Hepatocyte (in vitro differentiated cells): ENCODE measurements around the gene PACS1. TPM values are rescaled to one million over a fixed set of nuclear protein-coding genes. Genes with fewer than 3 reads are reported as not detected.

Experiments
- DNase-seq: peaks from one replicate; pipeline ENCODE4 v3.0.0-alpha.2; 2016; ENCODE audit warnings: low spot score
- H2AFZ ChIP-seq: fragments of 200-600 bp; sonication (generic); 2 replicates; pipeline ENCODE4 v1.6.0; 2016; ENCODE audit warnings: antibody characterized with exemption, mild to moderate bottlenecking
- H3K27ac ChIP-seq: fragments of 200-600 bp; sonication (generic); 2 replicates; pipeline ENCODE4 v1.5.1; 2016; ENCODE audit warnings: mild to moderate bottlenecking
- H3K27me3 ChIP-seq: fragments of 200-600 bp; sonication (generic); 2 replicates; pipeline ENCODE4 v1.6.1; 2016
- H3K36me3 ChIP-seq: fragments of 200-600 bp; sonication (generic); replicated peaks from 2 replicates; pipeline ENCODE4 v1.5.1; 2016; ENCODE audit warnings: low read depth; ENCODE audit not compliant: insufficient read depth
- H3K4me1 ChIP-seq: fragments of 200-600 bp; sonication (generic); 2 replicates; pipeline ENCODE4 v1.5.1; 2016; ENCODE audit warnings: mild to moderate bottlenecking, moderate library complexity; ENCODE audit not compliant: insufficient read depth
- H3K4me2 ChIP-seq: fragments of 200-600 bp; sonication (generic); 2 replicates; pipeline ENCODE4 v1.6.0; 2016
- H3K4me3 ChIP-seq: fragments of 200-600 bp; sonication (generic); 2 replicates; pipeline ENCODE4 v1.5.1; 2016; ENCODE audit warnings: mild to moderate bottlenecking
- H3K79me2 ChIP-seq: fragments of 200-600 bp; sonication (generic); 2 replicates; pipeline ENCODE4 v1.6.0; 2017; ENCODE audit warnings: mild to moderate bottlenecking
- H3K9me2 ChIP-seq: fragments of 200-600 bp; sonication (generic); replicated peaks from 2 replicates; pipeline ENCODE4 v1.6.0; 2017; ENCODE audit warnings: mild to moderate bottlenecking; ENCODE audit not compliant: insufficient read depth
- H3K9me3 ChIP-seq: fragments of 200-600 bp; sonication (generic); 2 replicates; pipeline ENCODE4 v1.5.1; 2016; ENCODE audit warnings: low read depth, mild to moderate bottlenecking
- H4K20me1 ChIP-seq: fragments of 200-600 bp; sonication (generic); 2 replicates; pipeline ENCODE4 v1.6.0; 2016; ENCODE audit warnings: mild to moderate bottlenecking; ENCODE audit not compliant: insufficient read depth, poor library complexity, severe bottlenecking
- EZH2 ChIP-seq: fragments of 200-600 bp; sonication (generic); IDR thresholded peaks from 2 replicates; pipeline ENCODE4 v1.6.1; 2016; ENCODE audit warnings: antibody characterized with exemption, mild to moderate bottlenecking, borderline replicate concordance
- EZH2phosphoT487 ChIP-seq: fragments of 200-600 bp; sonication (generic); IDR thresholded peaks from one replicate; pipeline ENCODE4 v1.6.1; 2018; ENCODE audit warnings: antibody characterized with exemption, mild to moderate bottlenecking, low read depth, moderate library complexity; ENCODE audit not compliant: unreplicated experiment, severe bottlenecking
- WGBS: methylation state at CpG from one replicate; pipeline ENCODE4 v1.1.6; 2016; ENCODE audit warnings: low lambda C conversion rate; ENCODE audit errors: missing lambda C conversion rate; 5-methylcytosine and 5-hydroxymethylcytosine counted together
- polyA plus RNA-seq: library from polyadenylated mRNA; unstranded; fragments of >200 nt; fragmentation: Nextera tagmentation; extraction: Ambion mirVana; gene quantifications from 2 replicates; pipeline ENCODE4 v1.2.1, GENCODE V29; 2016
- total RNA-seq: library from RNA; depleted of rRNA; stranded (reverse); fragments of >200 nt; gene quantifications from 2 replicates; pipeline ENCODE4 v1.2.3, GENCODE V29; 2014
- TF ChIP-seq, protein P1 (sequence below): fragments of 200-600 bp; sonication (generic); IDR thresholded peaks from 2 replicates; pipeline ENCODE4 v1.5.1; 2016; ENCODE audit warnings: antibody characterized with exemption, mild to moderate bottlenecking; ENCODE audit not compliant: poor library complexity

The PACS1 gene
- total and polyA plus RNA-seq, 2 experiments from 2014 or later = 28.2 to 71.5 TPM

- no peak overlapping the region for H3K4me2 ChIP-seq
Measured at GRCh38 chr11:66188580-66188979, 118.5 kb downstream of the PACS1 start.

DNA sequence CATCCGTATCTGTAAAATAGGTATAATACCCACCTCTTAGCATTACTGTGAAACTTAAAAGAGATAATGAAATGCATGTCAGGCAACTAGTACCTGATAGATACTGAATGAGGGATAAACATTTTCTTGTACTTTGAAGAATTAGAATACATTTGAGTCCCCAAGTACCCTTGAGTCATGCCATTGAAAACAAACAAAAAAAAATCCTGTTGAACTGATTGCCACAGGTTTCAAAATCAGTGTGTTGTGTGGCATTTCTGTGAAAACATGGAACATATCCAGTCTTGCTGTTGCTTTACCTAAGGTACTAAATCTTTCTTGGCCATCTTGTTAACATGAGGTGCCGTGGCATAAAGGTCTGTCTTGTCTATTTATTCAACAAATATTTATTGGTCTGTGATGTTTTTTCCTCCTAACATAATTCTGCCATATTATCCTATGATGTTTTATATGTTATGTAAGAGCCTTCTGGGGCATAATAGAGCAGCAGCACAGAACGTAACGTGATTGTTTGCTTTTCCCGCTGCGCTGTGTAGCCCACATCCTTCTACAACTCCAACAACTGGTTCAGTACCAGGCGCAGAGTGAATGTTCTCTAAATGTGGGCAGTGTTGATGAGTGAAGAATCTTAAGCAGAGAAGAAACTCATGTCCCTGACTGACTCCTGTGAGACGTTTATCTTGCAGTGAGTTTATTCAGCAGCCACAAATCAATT, 119.1 kb downstream of the PACS1 start:
- Histone ChIP-seq H3K27me3 (no peaks in the 10 kb centered on the region), H3K9me2 (no peaks in the 10 kb centered on the region), H3K27ac (no peak overlapping the region), H3K79me2 (peaks cover 50% of the 10 kb centered on the region), H3K9me3 (no peaks in the 10 kb centered on the region), H4K20me1 (no peaks in the 10 kb centered on the region), H3K4me2 (peak overlapping the region; percentile 11), H3K36me3 (no peaks in the 10 kb centered on the region), H3K4me1 (peaks cover 15% of the 10 kb centered on the region), H3K4me3 (no peak overlapping the region), H2AFZ (no peak overlapping the region)
- TF ChIP-seq, protein P1, sequence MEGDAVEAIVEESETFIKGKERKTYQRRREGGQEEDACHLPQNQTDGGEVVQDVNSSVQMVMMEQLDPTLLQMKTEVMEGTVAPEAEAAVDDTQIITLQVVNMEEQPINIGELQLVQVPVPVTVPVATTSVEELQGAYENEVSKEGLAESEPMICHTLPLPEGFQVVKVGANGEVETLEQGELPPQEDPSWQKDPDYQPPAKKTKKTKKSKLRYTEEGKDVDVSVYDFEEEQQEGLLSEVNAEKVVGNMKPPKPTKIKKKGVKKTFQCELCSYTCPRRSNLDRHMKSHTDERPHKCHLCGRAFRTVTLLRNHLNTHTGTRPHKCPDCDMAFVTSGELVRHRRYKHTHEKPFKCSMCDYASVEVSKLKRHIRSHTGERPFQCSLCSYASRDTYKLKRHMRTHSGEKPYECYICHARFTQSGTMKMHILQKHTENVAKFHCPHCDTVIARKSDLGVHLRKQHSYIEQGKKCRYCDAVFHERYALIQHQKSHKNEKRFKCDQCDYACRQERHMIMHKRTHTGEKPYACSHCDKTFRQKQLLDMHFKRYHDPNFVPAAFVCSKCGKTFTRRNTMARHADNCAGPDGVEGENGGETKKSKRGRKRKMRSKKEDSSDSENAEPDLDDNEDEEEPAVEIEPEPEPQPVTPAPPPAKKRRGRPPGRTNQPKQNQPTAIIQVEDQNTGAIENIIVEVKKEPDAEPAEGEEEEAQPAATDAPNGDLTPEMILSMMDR = no peak
- no peak for TF ChIP-seq EZH2phosphoT487
- no peak for TF ChIP-seq EZH2
- WGBS = 72% methylated on average over 8 of the region's 8 CpGs
- DNase-seq = no peak

More at GRCh38 chr11:66188580-66188979, 118.5 kb downstream of the PACS1 start:
- H2AFZ ChIP-seq = no peak overlapping the region
- H3K9me3 ChIP-seq = no peaks in the 10 kb centered on the region
- TF ChIP-seq EZH2phosphoT487 (no peak), EZH2 (no peak)
- TF ChIP-seq, protein P1 = no peak
- DNase-seq = peak; percentile 10
- H4K20me1 ChIP-seq = no peaks in the 10 kb centered on the region
- H3K27me3 ChIP-seq = no peaks in the 10 kb centered on the region
- H3K79me2 ChIP-seq = peaks cover 54% of the 10 kb centered on the region
- H3K4me3 ChIP-seq = no peak overlapping the region
- 79% methylated on average over 3 of the region's 3 CpGs for WGBS
- H3K36me3 ChIP-seq = no peaks in the 10 kb centered on the region
- H3K4me1 ChIP-seq = peaks cover 15% of the 10 kb centered on the region
- H3K9me2 ChIP-seq = no peaks in the 10 kb centered on the region
- no peak overlapping the region for H3K27ac ChIP-seq

- no peak overlapping the region for H3K4me2 ChIP-seq
- H3K9me2 ChIP-seq = no peaks in the 10 kb centered on the region
- 79% methylated on average over 6 of the region's 6 CpGs for WGBS
- H3K4me1 ChIP-seq = peaks cover 15% of the 10 kb centered on the region
- H3K27ac ChIP-seq = peak overlapping the region; percentile 59
- no peak overlapping the region for H2AFZ ChIP-seq
- TF ChIP-seq EZH2 = no peak
- TF ChIP-seq EZH2phosphoT487 = no peak
- TF ChIP-seq, protein P1 = no peak
- H3K36me3 ChIP-seq = no peaks in the 10 kb centered on the region
- no peaks in the 10 kb centered on the region for H3K9me3 ChIP-seq
- DNase-seq = peak; percentile 35
- H3K27me3 ChIP-seq = no peaks in the 10 kb centered on the region
- H3K79me2 ChIP-seq = peaks cover 39% of the 10 kb centered on the region
- H4K20me1 ChIP-seq = no peaks in the 10 kb centered on the region
- no peak overlapping the region for H3K4me3 ChIP-seq
Measured at GRCh38 chr11:66190786-66191185, 120.7 kb downstream of the PACS1 start.
